ENCODE measurements around the gene VMO1. TPM values are rescaled to one million over a fixed set of nuclear protein-coding genes. Genes with fewer than 3 reads are reported as not detected.

The VMO1 gene
- total RNA-seq, 2 donors from 2014 or later, result 5.9 to 8.3 TPM

DNA sequence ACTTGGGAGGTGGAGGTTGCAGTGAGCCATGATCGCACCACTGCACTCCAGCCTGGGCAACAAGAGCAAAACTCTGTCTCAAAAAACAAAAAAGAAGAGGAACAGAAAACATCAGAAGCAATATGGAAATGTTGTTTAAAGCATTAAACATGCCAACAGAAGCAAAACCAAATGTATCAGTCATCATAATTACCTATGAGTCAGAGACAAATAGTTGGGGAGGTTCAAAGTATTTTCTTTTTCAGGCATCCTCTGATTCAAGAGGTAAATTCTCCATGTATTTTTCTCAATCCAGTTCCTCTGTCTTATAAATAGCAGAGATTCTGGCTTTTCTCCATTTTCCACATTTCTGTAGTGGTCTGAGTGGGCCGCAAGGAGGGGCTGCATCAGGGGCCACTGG lies 16.5 kb downstream of the VMO1 start:
- ATAC-seq (ENCODE audit: insufficient number of reproducible peaks, low FRiP score, low read depth), result no peak

GRCh38 chr17:4768298-4768697 lies 17.9 kb downstream of the VMO1 start:
- TF ChIP-seq CTCF (IDR thresholded peaks at IDR 0.05), result no peak
- no peak for ATAC-seq (ENCODE audit: insufficient number of reproducible peaks, low FRiP score, low read depth)

More for the DNA sequence above, 16.5 kb downstream of the VMO1 start:
- Histone ChIP-seq H3K27me3 (replicated peaks; ENCODE audit: insufficient read depth) (no peaks in the 10 kb centered on the region), H3K36me3 (no peaks in the 10 kb centered on the region), H3K4me1 (ENCODE audit: control insufficient read depth in 1 of 2, low read depth in 2 of 2) (no peaks in the 10 kb centered on the region), H3K9me3 (no peaks in the 10 kb centered on the region), H3K4me3 (no peak overlapping the region), H3K27ac (no peak overlapping the region)
- no peak for TF ChIP-seq CTCF (IDR thresholded peaks at IDR 0.05)
- no peak for DNase-seq (ENCODE audit: low spot score)

DNA sequence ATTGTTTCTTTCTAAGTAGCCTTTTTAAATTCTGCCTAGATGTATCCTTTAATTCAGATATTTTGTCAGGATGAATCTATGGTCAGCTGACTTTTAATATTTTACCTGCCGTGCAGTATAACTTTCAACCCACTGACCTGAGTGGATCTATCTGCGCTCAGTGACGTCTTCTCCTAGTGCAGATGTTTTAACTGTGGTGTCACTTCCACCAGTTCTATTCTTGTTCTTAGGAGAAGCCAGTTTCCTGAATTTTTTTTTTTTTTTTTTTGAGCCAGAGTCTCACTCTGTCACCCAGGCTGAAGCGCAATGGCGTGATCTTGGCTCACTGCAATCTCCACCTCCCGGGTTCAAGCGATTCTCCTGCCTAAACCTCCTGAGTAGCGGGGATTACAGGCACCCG lies 19.4 kb downstream of the VMO1 start:
- no peak for ATAC-seq (ENCODE audit: insufficient number of reproducible peaks, low FRiP score, low read depth)
- TF ChIP-seq CTCF (IDR thresholded peaks at IDR 0.05), result no peak
- H3K27ac ChIP-seq, result no peak overlapping the region

More at GRCh38 chr17:4768298-4768697, 17.9 kb downstream of the VMO1 start:
- Histone ChIP-seq H3K27me3 (replicated peaks; ENCODE audit: insufficient read depth) (no peaks in the 10 kb centered on the region), H3K27ac (no peak overlapping the region), H3K4me3 (no peak overlapping the region), H3K36me3 (no peaks in the 10 kb centered on the region), H3K9me3 (no peaks in the 10 kb centered on the region), H3K4me1 (ENCODE audit: control insufficient read depth in 1 of 2, low read depth in 2 of 2) (no peaks in the 10 kb centered on the region)
- DNase-seq (ENCODE audit: low spot score), result no peak

DNA sequence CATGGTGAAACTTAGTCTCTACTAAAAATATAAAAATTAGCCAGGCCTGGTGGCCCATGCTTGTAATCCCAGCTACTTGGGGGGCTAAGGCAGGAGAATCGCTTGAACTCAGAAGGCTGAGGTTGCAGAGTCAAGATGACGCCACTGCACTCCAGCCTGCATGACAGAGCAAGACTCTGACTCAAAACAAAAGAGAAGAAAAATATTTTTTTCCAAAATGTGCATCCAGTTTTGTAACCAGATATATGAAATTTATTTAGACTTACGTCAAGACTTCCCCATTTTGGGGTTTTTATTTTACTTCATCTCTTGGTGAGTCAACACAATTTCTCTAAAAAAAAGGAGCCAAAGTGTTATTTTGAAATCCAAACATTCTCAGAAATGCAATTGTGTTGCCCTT lies 20.0 kb downstream of the VMO1 start:
- peak overlapping the region in 1 of 2 donors; percentile 52 for H3K27ac ChIP-seq

More for the DNA sequence above, 19.4 kb downstream of the VMO1 start:
- DNase-seq (ENCODE audit: low spot score), result no peak
- Histone ChIP-seq H3K4me3 (no peak overlapping the region), H3K9me3 (no peaks in the 10 kb centered on the region), H3K4me1 (ENCODE audit: control insufficient read depth in 1 of 2, low read depth in 2 of 2) (no peaks in the 10 kb centered on the region), H3K36me3 (no peaks in the 10 kb centered on the region), H3K27me3 (replicated peaks; ENCODE audit: insufficient read depth) (no peaks in the 10 kb centered on the region)

GRCh38 chr17:4764595-4764994 lies 21.6 kb downstream of the VMO1 start:
- H3K27ac ChIP-seq, result peak overlapping the region in 1 of 2 donors; percentile 22
- no peak for DNase-seq (ENCODE audit: low spot score)
- no peaks in the 10 kb centered on the region for H3K9me3 ChIP-seq
- no peak overlapping the region for H3K4me3 ChIP-seq
- H3K4me1 ChIP-seq (ENCODE audit: control insufficient read depth in 1 of 2, low read depth in 2 of 2), result no peaks in the 10 kb centered on the region
- no peaks in the 10 kb centered on the region for H3K27me3 ChIP-seq (replicated peaks; ENCODE audit: insufficient read depth)
- no peak for ATAC-seq (ENCODE audit: insufficient number of reproducible peaks, low FRiP score, low read depth)
- no peaks in the 10 kb centered on the region for H3K36me3 ChIP-seq
- TF ChIP-seq CTCF (IDR thresholded peaks at IDR 0.05), result no peak

More for the DNA sequence above, 20.0 kb downstream of the VMO1 start:
- TF ChIP-seq CTCF (IDR thresholded peaks at IDR 0.05), result no peak
- Histone ChIP-seq H3K4me1 (ENCODE audit: control insufficient read depth in 1 of 2, low read depth in 2 of 2) (no peaks in the 10 kb centered on the region), H3K27me3 (replicated peaks; ENCODE audit: insufficient read depth) (no peaks in the 10 kb centered on the region), H3K4me3 (no peak overlapping the region), H3K9me3 (no peaks in the 10 kb centered on the region), H3K36me3 (no peaks in the 10 kb centered on the region)
- ATAC-seq (ENCODE audit: insufficient number of reproducible peaks, low FRiP score, low read depth) (no peak), DNase-seq (ENCODE audit: low spot score) (no peak)

All from thoracic aorta (tissue), 2 donors.